DOHH2 (cell line): ENCODE data around the gene TSTD1.
"Not testable (repeated sequence)": the region's sequence is repeated elsewhere in the genome, so short reads cannot be mapped to it uniquely, and the experiment has no call there.

ENCODE experiments used
- H3F3A ChIP-seq: fragments of 200-600 bp; sonication (generic), shearing (Covaris generic); 2 replicates; pipeline ENCODE4 v1.6.0; 2016; ENCODE audit warnings: antibody characterized with exemption, mild to moderate bottlenecking; ENCODE audit not compliant: control insufficient read depth, insufficient read depth
- H3K27ac ChIP-seq: fragments of 200-600 bp; sonication (generic); 2 replicates; pipeline ENCODE4 v1.5.1; 2014; ENCODE audit warnings: low read depth, mild to moderate bottlenecking, low read length, moderate library complexity
- H3K27me3 ChIP-seq: fragments of 200-600 bp; sonication (generic); 2 replicates; pipeline ENCODE4 v1.6.1; 2014; ENCODE audit warnings: mild to moderate bottlenecking, low read length, mixed read lengths; ENCODE audit not compliant: control insufficient read depth
- H3K36me3 ChIP-seq: fragments of 200-600 bp; sonication (generic); 2 replicates; pipeline ENCODE4 v1.6.1; 2014; ENCODE audit warnings: mild to moderate bottlenecking, low read length, moderate library complexity, mixed read lengths; ENCODE audit not compliant: control insufficient read depth
- H3K4me1 ChIP-seq: fragments of 200-600 bp; sonication (generic); 2 replicates; pipeline ENCODE4 v1.6.1; 2014; ENCODE audit warnings: mild to moderate bottlenecking, low read length, mixed read lengths; ENCODE audit not compliant: control insufficient read depth
- H3K4me2 ChIP-seq: fragments of 200-600 bp; sonication (generic); 2 replicates; pipeline ENCODE4 v1.6.0; 2014; ENCODE audit warnings: mild to moderate bottlenecking, low read length, moderate library complexity
- H3K4me3 ChIP-seq: fragments of 200-600 bp; sonication (generic); 2 replicates; pipeline ENCODE4 v1.5.1; 2014; ENCODE audit warnings: mild to moderate bottlenecking, low read length, mixed read lengths
- H3K79me2 ChIP-seq: fragments of 200-600 bp; sonication (generic); 2 replicates; pipeline ENCODE4 v1.6.1; 2014; ENCODE audit warnings: mild to moderate bottlenecking, low read length, mixed read lengths; ENCODE audit not compliant: control insufficient read depth
- H3K9me2 ChIP-seq: fragments of 200-600 bp; sonication (generic); replicated peaks from 2 replicates; pipeline ENCODE4 v1.6.1; 2014; ENCODE audit warnings: mild to moderate bottlenecking, low read length, mixed read lengths; ENCODE audit not compliant: control insufficient read depth
- H3K9me3 ChIP-seq: fragments of 200-600 bp; sonication (generic); 2 replicates; pipeline ENCODE4 v1.6.1; 2014; ENCODE audit warnings: antibody characterized with exemption, low read length, mixed read lengths; ENCODE audit not compliant: control insufficient read depth, insufficient read depth
- H4K20me1 ChIP-seq: fragments of 200-600 bp; sonication (generic); 2 replicates; pipeline ENCODE4 v1.6.0; 2014; ENCODE audit warnings: low read depth, mild to moderate bottlenecking, antibody characterized with exemption, low read length, moderate library complexity; ENCODE audit not compliant: control insufficient read depth, insufficient read depth
- EZH2phosphoT487 ChIP-seq: fragments of 200-600 bp; sonication (generic); IDR thresholded peaks from 2 replicates; pipeline ENCODE4 v1.6.1; 2017; ENCODE audit warnings: borderline replicate concordance, mild to moderate bottlenecking, antibody characterized with exemption, low read length, moderate library complexity, mixed read lengths
- TF ChIP-seq, protein P1 (sequence below): fragments of 200-600 bp; sonication (generic); IDR thresholded peaks from one replicate; pipeline ENCODE4 v1.5.1; 2014; ENCODE audit warnings: antibody characterized with exemption, mild to moderate bottlenecking, low read depth, low read length; ENCODE audit not compliant: poor library complexity, severe bottlenecking

TSTD1 gene

DNA sequence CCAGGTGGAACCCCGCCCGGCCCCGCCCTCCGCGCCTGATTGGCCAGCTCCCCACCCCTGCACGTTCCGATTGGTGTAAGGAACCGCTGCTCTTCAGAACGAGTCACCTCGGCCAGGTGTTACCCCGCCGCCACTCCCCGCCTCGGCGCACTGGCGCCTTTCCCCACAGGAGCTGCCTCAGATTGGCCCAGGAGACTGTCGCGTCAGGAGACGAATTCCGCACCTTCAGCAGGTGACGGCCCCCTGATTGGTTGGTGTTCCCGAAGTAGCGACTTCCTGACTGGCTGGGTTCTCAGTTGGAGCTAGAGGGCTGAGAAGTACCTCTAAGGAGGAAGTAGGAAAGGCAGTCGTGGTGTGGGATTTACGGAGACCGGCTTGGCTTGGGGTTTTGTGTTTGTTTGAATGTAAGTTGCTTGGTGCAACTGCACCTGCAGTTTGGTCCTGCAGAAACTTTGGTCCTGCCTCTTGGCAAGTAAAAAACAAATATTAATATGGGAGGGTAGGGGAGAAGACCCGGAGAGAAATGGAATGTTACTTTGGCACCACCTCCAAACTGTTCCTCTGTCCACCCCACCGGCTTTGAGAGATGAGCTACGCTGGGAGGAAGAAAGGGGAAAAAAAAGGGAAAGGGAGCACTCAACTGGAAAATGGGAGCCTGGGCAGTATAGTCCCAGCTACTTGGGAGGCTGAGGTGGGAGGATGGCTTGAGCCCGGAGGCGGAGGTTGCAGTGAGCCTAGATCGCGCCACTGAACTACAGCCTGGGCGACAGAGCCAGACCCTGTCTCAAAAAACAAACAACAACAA, 17.4 kb downstream of the TSTD1 start:
- H3K4me3 ChIP-seq = peak overlapping the region; percentile 68
- no peak overlapping the region for H3K27ac ChIP-seq
- no peak for TF ChIP-seq EZH2phosphoT487
- TF ChIP-seq, protein P1, sequence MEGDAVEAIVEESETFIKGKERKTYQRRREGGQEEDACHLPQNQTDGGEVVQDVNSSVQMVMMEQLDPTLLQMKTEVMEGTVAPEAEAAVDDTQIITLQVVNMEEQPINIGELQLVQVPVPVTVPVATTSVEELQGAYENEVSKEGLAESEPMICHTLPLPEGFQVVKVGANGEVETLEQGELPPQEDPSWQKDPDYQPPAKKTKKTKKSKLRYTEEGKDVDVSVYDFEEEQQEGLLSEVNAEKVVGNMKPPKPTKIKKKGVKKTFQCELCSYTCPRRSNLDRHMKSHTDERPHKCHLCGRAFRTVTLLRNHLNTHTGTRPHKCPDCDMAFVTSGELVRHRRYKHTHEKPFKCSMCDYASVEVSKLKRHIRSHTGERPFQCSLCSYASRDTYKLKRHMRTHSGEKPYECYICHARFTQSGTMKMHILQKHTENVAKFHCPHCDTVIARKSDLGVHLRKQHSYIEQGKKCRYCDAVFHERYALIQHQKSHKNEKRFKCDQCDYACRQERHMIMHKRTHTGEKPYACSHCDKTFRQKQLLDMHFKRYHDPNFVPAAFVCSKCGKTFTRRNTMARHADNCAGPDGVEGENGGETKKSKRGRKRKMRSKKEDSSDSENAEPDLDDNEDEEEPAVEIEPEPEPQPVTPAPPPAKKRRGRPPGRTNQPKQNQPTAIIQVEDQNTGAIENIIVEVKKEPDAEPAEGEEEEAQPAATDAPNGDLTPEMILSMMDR = no peak

DNA sequence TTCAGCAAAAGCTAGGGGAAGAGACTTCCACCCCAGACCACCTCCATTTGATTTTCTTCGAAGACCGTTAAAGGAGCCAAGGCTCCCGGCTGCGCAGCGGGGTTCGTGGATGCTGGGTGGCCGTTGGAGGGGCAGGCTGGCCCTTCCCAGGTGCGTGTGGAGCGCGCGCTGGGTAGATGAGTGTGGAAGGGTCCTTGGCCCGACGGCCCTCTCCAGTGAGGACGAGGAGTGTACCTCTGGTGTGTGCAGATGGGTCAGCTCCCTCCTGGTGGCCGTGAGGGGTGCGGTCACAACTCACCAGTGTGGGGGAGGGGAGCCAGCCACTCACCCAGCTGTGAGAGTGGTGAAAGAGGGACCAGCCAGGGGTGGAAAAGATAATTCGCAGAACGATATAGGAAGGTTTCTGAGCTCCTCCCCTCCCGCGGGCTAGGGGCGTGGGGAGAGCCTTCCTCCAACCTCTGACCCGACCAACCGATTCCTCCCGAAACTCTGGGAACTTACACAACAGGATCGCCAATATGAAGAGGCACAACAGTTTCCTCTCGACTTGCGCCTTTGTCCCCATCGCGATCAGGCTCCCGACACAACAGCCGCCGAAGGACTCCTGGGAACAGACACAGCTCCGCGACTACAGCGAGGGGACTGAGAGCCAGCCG, 18.1 kb downstream of the TSTD1 start, which contains the start of gene F11R:
F11R (minus strand) TSS at position 644 of the 656 bp plus-strand sequence; CDS start at position 565, 79 bp downstream.
- H3K27me3 ChIP-seq = peaks cover 7% of the 10 kb centered on the region; the same call in 1 of the 2 replicates
- H4K20me1 ChIP-seq = no peaks in the 10 kb centered on the region
- no peak for TF ChIP-seq EZH2phosphoT487
- TF ChIP-seq, protein P1 = no peak
- H3F3A ChIP-seq = peaks cover 18% of the 10 kb centered on the region
- no peaks in the 10 kb centered on the region for H3K36me3 ChIP-seq
- no peaks in the 10 kb centered on the region for H3K9me2 ChIP-seq
- peaks cover 20% of the 10 kb centered on the region for H3K4me1 ChIP-seq
- H3K27ac ChIP-seq = no peak within 1 kb of the TSS
- peak within 1 kb of the TSS; percentile 68 for H3K4me3 ChIP-seq
- no peaks in the 10 kb centered on the region for H3K9me3 ChIP-seq
- peaks cover 9% of the 10 kb centered on the region for H3K79me2 ChIP-seq
- H3K4me2 ChIP-seq = peak within 1 kb of the TSS; percentile 93

More for the DNA sequence above, 17.4 kb downstream of the TSTD1 start:
- peaks cover 9% of the 10 kb centered on the region for H3K79me2 ChIP-seq
- H3K4me1 ChIP-seq = peaks cover 20% of the 10 kb centered on the region
- H4K20me1 ChIP-seq = no peaks in the 10 kb centered on the region
- peaks cover 18% of the 10 kb centered on the region for H3F3A ChIP-seq
- peak overlapping the region; percentile 93 for H3K4me2 ChIP-seq
- H3K9me3 ChIP-seq = no peaks in the 10 kb centered on the region
- peaks cover 7% of the 10 kb centered on the region; the same call in 1 of the 2 replicates for H3K27me3 ChIP-seq
- H3K9me2 ChIP-seq = no peaks in the 10 kb centered on the region
- no peaks in the 10 kb centered on the region for H3K36me3 ChIP-seq

DNA sequence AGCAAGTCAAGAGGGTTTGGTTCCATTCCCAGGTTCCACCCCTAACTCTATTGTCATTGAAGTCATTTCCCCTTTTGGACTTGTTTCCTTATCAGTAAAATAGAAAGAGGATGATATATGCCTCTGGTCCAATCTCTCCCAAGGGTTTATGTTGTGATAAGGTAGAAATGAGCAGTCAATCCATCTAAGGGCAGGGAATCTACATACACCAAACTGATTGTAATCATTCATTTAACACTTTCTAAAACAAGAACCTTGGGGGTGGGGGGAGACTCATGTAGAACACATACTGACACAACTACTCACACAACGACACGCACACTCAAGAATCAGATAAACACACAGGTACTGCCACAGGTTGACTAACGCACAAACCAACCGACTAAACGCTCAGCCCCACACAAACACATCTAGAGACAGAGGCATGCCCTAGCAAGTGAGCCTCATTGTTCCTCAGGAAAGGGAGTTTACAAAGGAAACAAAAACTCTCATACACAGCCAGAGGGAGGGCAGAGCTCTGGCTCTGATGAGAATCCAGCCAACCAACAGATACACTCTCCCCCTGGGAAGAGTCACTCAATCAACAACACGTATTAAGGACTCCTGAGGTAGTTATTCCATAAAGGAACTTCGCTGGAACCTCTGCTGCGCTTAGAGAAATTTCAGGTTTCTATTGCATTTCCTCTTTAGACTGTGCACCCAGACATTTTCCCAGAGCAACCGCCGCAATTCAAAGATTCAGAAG, 18.8 kb downstream of the TSTD1 start:
- H3K4me2 ChIP-seq = peak overlapping the region; percentile 93
- peaks cover 7% of the 10 kb centered on the region; the same call in 1 of the 2 replicates for H3K27me3 ChIP-seq
- no peak for TF ChIP-seq EZH2phosphoT487
- TF ChIP-seq, protein P1 = no peak
- H3K36me3 ChIP-seq = no peaks in the 10 kb centered on the region
- no peaks in the 10 kb centered on the region for H3K9me3 ChIP-seq
- peaks cover 9% of the 10 kb centered on the region for H3K79me2 ChIP-seq
- no peak overlapping the region for H3K27ac ChIP-seq
- H4K20me1 ChIP-seq = no peaks in the 10 kb centered on the region
- no peaks in the 10 kb centered on the region for H3K9me2 ChIP-seq
- H3K4me3 ChIP-seq = peak overlapping the region; percentile 68
- peaks cover 14% of the 10 kb centered on the region for H3F3A ChIP-seq
- peaks cover 20% of the 10 kb centered on the region for H3K4me1 ChIP-seq

DNA sequence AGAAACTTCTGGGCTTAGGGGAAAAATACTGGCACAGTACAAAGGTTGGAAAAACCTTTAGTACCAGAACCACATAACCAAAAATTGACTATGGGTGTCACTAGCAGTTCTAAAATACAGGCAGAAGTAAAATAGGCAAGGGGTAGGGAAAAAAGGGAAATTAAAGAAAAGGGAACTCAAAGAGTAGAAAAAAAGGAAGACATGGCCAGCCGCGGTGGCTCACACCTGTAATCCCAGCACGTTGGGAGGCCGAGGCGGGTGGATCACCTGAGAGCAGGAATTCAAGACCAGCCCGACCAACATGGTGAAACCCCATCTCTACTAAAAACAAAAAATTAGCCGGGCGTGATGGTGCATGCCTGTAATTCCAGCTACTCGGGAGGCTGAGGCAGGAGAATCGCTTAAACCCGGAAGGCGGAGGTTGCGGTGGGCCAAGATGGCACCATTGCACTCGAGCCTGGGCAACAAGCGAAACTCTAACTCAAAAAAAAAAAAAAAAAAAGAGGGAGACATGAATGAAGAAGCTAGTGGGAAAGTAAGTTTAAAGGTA, 19.6 kb downstream of the TSTD1 start:
- not testable (repeated sequence) for H3K27ac ChIP-seq, H3K36me3 ChIP-seq, H3K79me2 ChIP-seq, H3K27me3 ChIP-seq, H3K9me3 ChIP-seq, H3K9me2 ChIP-seq, H3K4me3 ChIP-seq, H4K20me1 ChIP-seq, H3K4me2 ChIP-seq
- Histone ChIP-seq H3F3A (peaks cover 11% of the 10 kb centered on the region), H3K4me1 (peaks cover 23% of the 10 kb centered on the region)
